ENCODE results near the gene FUBP3. TPM values are rescaled to one million over a fixed set of nuclear protein-coding genes. Genes with fewer than 3 reads are reported as not detected.

FUBP3 gene
- total and polyA plus RNA-seq, 8 donors, result 5.8 to 59.3 (median 20.7) TPM

- TF ChIP-seq EP300 (IDR thresholded peaks at IDR 0.05) (no peak), POLR2A (IDR thresholded peaks at IDR 0.05) (no peak), CTCF (IDR thresholded peaks at IDR 0.05) (no peak), POLR2AphosphoS5 (IDR thresholded peaks at IDR 0.05) (no peak)
- WGBS, 5 donors, result 82 to 94% (median 91%) methylated on average over 5 of the region's 5 CpGs
- Histone ChIP-seq H3K36me3 (peaks cover 13 to 83% (median 79%) of the 10 kb centered on the region in 4 donors), H3K4me3 (no peak overlapping the region), H3K4me1 (no peaks in the 10 kb centered on the region), H3K9me3 (no peaks in the 10 kb centered on the region), H3K27ac (no peak overlapping the region), H3K27me3 (no peaks in the 10 kb centered on the region)
- intact Hi-C loops (cut with DNase I; ENCODE audit: low total_unique reads), result no loop called here
- no peak for DNase-seq
These were observed 18.8 kb downstream of the FUBP3 start for GRCh38 chr9:130598188-130598587.

GRCh38 chr9:130599625-130600024, 20.2 kb downstream of the FUBP3 start:
- Histone ChIP-seq H3K36me3 (peaks cover 13 to 88% (median 82%) of the 10 kb centered on the region in 4 donors), H3K27ac (no peak overlapping the region), H3K9me3 (no peaks in the 10 kb centered on the region), H3K4me3 (no peak overlapping the region), H3K4me1 (no peaks in the 10 kb centered on the region), H3K27me3 (no peaks in the 10 kb centered on the region)
- whole genome bisulfite sequencing, 5 donors, result 87 to 97% (median 92%) methylated on average over 2 of the region's 2 CpGs
- TF ChIP-seq CTCF (IDR thresholded peaks at IDR 0.05) (no peak), POLR2A (IDR thresholded peaks at IDR 0.05) (no peak), POLR2AphosphoS5 (IDR thresholded peaks at IDR 0.05) (no peak), EP300 (IDR thresholded peaks at IDR 0.05) (no peak)
- intact Hi-C loops (cut with DNase I; ENCODE audit: low total_unique reads), result no loop called here
- no peak for DNase-seq

GRCh38 chr9:130601100-130601499, 21.7 kb downstream of the FUBP3 start:
- no peaks in the 10 kb centered on the region for H3K4me1 ChIP-seq
- H3K36me3 ChIP-seq, result peaks cover 13 to 89% (median 78%) of the 10 kb centered on the region in 4 donors
- 70 to 89% (median 72%) methylated on average over 2 of the region's 2 CpGs for WGBS, 5 donors
- no peak for DNase-seq
- TF ChIP-seq POLR2AphosphoS5 (IDR thresholded peaks at IDR 0.05) (no peak), EP300 (IDR thresholded peaks at IDR 0.05) (no peak), POLR2A (IDR thresholded peaks at IDR 0.05) (no peak), CTCF (IDR thresholded peaks at IDR 0.05) (no peak)
- no peaks in the 10 kb centered on the region for H3K27me3 ChIP-seq
- intact Hi-C loops (cut with DNase I; ENCODE audit: low total_unique reads), result no loop called here
- H3K27ac ChIP-seq, result no peak overlapping the region
- no peak overlapping the region for H3K4me3 ChIP-seq
- no peaks in the 10 kb centered on the region for H3K9me3 ChIP-seq

- peaks cover 0 to 77% (median 62%) of the 10 kb centered on the region in 4 donors for H3K36me3 ChIP-seq
- no peak overlapping the region for H3K4me3 ChIP-seq
- no peaks in the 10 kb centered on the region for H3K27me3 ChIP-seq
- DNase-seq, result no peak
- peaks cover 0 to 21% (median 6%) of the 10 kb centered on the region in 4 donors for H3K4me1 ChIP-seq
- no peak overlapping the region for H3K27ac ChIP-seq
- no peaks in the 10 kb centered on the region for H3K9me3 ChIP-seq
- intact Hi-C loops (cut with DNase I; ENCODE audit: low total_unique reads), result no loop called here
- TF ChIP-seq EP300 (IDR thresholded peaks at IDR 0.05) (no peak), CTCF (IDR thresholded peaks at IDR 0.05) (no peak), POLR2AphosphoS5 (IDR thresholded peaks at IDR 0.05) (no peak), POLR2A (IDR thresholded peaks at IDR 0.05) (no peak)
- 81 to 98% (median 93%) methylated on average over 3 of the region's 3 CpGs for WGBS, 5 donors
These were observed 24.9 kb downstream of the FUBP3 start for GRCh38 chr9:130604295-130604694.

Data from stomach (tissue), 9 donors.